Measurements from ENCODE around the gene RANBP2. TPM values are rescaled to one million over a fixed set of nuclear protein-coding genes. Genes with fewer than 3 reads are reported as not detected.

Gene RANBP2
- total RNA-seq, 1 experiment from 2014 or later = 90.4 TPM

GRCh38 chr2:108719149-108720044, at the start of gene RANBP2 (continued):
- TF ChIP-seq, protein P1, sequence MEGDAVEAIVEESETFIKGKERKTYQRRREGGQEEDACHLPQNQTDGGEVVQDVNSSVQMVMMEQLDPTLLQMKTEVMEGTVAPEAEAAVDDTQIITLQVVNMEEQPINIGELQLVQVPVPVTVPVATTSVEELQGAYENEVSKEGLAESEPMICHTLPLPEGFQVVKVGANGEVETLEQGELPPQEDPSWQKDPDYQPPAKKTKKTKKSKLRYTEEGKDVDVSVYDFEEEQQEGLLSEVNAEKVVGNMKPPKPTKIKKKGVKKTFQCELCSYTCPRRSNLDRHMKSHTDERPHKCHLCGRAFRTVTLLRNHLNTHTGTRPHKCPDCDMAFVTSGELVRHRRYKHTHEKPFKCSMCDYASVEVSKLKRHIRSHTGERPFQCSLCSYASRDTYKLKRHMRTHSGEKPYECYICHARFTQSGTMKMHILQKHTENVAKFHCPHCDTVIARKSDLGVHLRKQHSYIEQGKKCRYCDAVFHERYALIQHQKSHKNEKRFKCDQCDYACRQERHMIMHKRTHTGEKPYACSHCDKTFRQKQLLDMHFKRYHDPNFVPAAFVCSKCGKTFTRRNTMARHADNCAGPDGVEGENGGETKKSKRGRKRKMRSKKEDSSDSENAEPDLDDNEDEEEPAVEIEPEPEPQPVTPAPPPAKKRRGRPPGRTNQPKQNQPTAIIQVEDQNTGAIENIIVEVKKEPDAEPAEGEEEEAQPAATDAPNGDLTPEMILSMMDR (IDR thresholded peaks at IDR 0.05) = no peak
- TF ChIP-seq NR3C1 (CRISPR knock-in tag; conservative IDR thresholded peaks at IDR 0.05; ENCODE audit: low read depth) (peak; percentile 86; the same call in 1 of the 2 replicates), AFF4 (CRISPR knock-in tag; IDR thresholded peaks at IDR 0.05; ENCODE audit: borderline replicate concordance) (no peak; the same call in 1 of the 2 replicates), USF2 (CRISPR knock-in tag; IDR thresholded peaks at IDR 0.05) (peak; percentile 62), ETV6 (CRISPR knock-in tag; IDR thresholded peaks at IDR 0.05) (peak; percentile 85; the same call in 1 of the 2 replicates), PRRX2 (CRISPR knock-in tag; IDR thresholded peaks at IDR 0.05) (no peak), TEAD1 (CRISPR knock-in tag; IDR thresholded peaks at IDR 0.05) (peak; percentile 90), ZNF317 (CRISPR knock-in tag; IDR thresholded peaks at IDR 0.05; ENCODE audit: borderline replicate concordance, low read depth) (no peak), PRDM15 (CRISPR knock-in tag; IDR thresholded peaks at IDR 0.05) (no peak; the same call in 1 of the 2 replicates), CREM (CRISPR knock-in tag; IDR thresholded peaks at IDR 0.05) (peak; percentile 99), ZNF232 (CRISPR knock-in tag; IDR thresholded peaks at IDR 0.05) (peak; percentile 81), ZNF121 (CRISPR knock-in tag; IDR thresholded peaks at IDR 0.05) (no peak), IRF1 (CRISPR knock-in tag; IDR thresholded peaks at IDR 0.05) (no peak; the same call in 1 of the 2 replicates), SOX15 (CRISPR knock-in tag; IDR thresholded peaks at IDR 0.05) (no peak), TEAD4 (CRISPR knock-in tag; IDR thresholded peaks at IDR 0.05) (peak; percentile 65; the same call in 1 of the 2 replicates), ESRRA (CRISPR knock-in tag; IDR thresholded peaks at IDR 0.05; ENCODE audit: borderline replicate concordance) (no peak), NFYB (CRISPR knock-in tag; conservative IDR thresholded peaks at IDR 0.05; ENCODE audit: low read depth) (no peak), TP53 (CRISPR knock-in tag; IDR thresholded peaks at IDR 0.05) (peak; percentile 89; the same call in 1 of the 2 replicates), HMGA2 (CRISPR knock-in tag; IDR thresholded peaks at IDR 0.05) (no peak), FOXJ3 (CRISPR knock-in tag; IDR thresholded peaks at IDR 0.05; ENCODE audit: borderline replicate concordance) (no peak)
- TF ChIP-seq, protein P2, sequence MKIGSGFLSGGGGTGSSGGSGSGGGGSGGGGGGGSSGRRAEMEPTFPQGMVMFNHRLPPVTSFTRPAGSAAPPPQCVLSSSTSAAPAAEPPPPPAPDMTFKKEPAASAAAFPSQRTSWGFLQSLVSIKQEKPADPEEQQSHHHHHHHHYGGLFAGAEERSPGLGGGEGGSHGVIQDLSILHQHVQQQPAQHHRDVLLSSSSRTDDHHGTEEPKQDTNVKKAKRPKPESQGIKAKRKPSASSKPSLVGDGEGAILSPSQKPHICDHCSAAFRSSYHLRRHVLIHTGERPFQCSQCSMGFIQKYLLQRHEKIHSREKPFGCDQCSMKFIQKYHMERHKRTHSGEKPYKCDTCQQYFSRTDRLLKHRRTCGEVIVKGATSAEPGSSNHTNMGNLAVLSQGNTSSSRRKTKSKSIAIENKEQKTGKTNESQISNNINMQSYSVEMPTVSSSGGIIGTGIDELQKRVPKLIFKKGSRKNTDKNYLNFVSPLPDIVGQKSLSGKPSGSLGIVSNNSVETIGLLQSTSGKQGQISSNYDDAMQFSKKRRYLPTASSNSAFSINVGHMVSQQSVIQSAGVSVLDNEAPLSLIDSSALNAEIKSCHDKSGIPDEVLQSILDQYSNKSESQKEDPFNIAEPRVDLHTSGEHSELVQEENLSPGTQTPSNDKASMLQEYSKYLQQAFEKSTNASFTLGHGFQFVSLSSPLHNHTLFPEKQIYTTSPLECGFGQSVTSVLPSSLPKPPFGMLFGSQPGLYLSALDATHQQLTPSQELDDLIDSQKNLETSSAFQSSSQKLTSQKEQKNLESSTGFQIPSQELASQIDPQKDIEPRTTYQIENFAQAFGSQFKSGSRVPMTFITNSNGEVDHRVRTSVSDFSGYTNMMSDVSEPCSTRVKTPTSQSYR (CRISPR knock-in tag; IDR thresholded peaks at IDR 0.05) = no peak
- TF ChIP-seq, protein P3, sequence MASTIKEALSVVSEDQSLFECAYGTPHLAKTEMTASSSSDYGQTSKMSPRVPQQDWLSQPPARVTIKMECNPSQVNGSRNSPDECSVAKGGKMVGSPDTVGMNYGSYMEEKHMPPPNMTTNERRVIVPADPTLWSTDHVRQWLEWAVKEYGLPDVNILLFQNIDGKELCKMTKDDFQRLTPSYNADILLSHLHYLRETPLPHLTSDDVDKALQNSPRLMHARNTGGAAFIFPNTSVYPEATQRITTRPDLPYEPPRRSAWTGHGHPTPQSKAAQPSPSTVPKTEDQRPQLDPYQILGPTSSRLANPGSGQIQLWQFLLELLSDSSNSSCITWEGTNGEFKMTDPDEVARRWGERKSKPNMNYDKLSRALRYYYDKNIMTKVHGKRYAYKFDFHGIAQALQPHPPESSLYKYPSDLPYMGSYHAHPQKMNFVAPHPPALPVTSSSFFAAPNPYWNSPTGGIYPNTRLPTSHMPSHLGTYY (CRISPR knock-in tag; IDR thresholded peaks at IDR 0.05) = no peak
